Cerebellar nuclear complex (tissue), 1 donor: ENCODE measurements around the gene ADGRG1.

Experiments used
- DNase-seq, 2 experiments: peaks; one replicate each; lab custom pipeline; 2025; lab: John Stamatoyannopoulos, UW

ADGRG1 gene

DNA sequence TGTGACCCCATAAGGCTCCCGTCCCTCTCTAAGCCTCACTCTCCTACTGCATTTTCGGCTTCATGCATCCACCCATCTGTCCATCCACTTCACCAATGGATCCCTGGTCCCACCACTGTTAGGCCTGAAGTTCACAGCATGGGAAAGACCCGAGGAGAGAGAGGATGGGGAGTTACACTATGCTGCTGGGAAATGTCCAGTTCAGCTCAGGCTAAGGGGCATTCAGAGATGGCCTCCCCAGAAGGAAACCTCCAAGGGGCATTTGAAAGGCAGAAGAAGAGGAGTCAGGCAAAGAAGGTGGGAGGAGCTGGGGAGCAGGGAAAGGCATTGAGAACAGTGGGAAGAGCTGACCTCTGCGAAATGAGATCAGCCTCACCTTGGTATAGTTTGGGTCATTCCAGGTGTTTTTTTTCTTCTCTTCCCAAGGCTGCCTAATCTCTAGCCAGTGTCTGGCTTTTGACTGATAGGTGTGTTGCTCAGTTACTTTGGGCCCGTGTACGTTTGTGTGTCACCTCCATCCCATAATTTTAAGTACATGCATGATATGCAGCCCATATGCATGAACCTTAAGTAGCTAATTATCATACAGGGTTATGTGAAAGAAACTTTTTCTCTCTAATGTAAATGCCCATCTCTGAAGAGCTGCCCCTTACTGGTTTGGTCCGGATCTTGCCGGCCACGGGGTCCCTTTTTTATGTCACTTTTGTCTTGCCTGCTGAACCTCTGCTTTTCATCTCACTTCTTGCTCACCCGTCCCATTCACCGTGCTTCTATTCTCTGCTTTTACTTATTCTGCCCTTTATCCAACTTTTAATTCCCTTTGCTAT is 54.6 kb downstream of the ADGRG1 start:
- no peak for DNase-seq

DNA sequence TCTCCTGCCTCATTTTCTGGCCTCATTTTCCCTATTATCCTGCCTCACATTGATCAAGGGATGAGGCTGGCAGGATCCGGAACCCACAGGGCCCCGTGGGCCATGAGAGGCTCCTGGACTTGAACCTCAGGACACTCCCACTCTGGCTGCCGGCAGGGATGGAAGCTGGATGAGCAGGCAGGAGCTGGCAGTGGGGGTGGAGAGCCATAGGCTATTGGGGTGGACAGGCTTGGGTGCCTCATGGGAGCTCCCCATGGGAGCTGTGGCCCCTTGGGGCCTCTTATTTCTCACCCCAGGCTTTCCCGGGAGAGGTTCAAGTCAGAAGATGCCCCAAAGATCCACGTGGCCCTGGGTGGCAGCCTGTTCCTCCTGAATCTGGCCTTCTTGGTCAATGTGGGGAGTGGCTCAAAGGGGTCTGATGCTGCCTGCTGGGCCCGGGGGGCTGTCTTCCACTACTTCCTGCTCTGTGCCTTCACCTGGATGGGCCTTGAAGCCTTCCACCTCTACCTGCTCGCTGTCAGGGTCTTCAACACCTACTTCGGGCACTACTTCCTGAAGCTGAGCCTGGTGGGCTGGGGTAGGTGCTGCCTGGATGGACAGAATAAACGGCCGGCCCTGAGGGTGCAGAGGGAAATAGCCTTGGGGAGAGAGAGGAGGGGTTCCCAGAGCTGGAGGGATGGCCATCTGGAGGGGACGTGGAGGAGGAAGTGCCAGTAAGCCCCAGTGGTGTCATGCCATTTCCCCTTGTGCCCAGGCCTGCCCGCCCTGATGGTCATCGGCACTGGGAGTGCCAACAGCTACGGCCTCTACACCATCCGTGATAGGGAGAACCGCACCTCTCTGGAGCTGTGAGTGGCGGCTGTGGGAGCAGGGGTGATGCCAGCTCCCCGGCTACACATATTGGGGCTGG is 55.5 kb downstream of the ADGRG1 start:
- no peak for DNase-seq

DNA sequence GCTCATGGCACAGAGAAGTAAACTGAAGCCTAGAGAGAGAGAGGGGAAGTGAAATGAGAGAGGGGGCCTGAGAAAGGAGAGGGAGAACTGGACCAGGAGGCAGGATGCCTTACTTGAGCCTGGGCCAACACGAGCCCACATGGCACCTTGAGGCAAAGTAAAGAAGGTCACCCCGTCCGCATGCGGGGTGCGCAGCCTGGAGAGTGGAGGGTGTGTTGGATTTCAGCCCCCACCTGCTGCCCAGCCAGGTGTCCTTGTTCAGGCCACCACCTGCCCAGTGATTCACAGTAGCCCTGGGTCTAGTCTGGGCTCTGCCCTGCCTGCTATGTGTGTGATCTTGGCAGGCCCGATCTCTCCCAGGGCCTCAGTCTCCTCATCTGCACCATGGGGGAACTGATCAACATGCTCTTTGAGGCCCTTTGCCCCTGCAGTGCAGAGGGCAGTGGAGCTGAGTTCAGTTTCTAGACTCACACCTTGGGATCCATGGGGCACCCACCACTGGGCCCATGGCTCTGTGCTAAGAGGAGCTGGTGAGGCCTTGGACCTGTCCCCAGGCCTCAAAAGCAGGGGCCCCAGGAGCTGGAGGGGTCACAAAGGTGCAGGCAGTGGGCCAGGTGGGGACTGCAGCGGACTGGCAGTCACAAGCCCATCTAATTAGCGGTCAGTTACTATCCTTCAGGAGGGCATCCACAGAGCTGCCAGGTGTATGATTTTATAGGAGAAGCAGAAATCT is 56.4 kb downstream of the ADGRG1 start:
- no peak for DNase-seq

DNA sequence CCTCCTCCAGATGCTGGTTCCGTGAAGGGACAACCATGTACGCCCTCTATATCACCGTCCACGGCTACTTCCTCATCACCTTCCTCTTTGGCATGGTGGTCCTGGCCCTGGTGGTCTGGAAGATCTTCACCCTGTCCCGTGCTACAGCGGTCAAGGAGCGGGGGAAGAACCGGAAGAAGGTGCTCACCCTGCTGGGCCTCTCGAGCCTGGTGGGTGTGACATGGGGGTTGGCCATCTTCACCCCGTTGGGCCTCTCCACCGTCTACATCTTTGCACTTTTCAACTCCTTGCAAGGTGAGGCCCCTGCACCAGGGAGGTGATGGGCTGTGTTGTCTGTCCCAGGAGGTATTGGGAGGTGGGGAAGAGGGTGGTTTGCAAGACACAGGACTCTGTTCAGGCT is 57.2 kb downstream of the ADGRG1 start:
- no peak for DNase-seq

DNA sequence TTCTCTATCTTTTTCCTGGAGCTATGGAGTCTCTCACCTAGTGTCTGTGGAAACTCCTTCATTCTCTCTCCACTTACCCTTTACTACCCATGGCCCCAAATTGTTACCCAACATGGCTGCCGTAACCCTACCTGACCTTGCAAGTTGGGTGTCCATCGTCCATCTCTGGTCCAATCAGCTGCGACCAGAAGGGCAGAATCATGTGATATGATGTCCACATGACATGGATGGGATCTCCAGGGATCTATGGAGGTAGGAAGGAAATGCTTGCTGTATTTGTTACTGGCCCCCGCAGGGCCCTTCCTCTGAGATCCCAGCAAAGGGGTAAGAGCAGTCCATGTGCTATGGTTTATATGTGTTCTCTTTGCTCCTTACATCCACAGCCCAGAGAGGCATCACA is 58.1 kb downstream of the ADGRG1 start:
- DNase-seq: no peak

DNA sequence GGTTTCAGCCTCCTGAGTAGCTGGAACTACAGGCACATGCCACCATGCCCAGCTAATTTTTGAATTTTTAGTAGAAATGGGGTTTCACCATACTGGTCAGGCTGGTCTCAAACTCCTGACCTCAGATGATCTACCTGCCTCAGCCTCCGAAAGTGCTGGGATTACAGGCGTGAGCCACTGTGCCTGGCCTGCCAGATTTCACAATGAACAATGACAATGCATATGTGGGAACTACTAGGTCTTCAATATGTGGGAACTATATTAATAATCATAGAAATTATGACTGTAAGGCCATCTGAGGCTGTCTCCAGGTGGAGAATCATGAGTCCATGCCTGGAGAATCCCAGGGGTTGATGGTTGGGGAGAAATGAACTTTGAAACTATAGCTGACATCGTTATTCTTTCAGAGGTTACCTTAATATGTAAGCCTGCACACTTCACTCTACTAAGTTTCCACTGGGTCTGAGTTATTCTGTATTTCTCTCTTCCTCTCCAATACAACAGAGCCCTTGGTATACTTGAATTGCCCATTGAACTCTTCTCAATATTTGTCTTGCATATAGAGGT is 59.0 kb downstream of the ADGRG1 start:
- no peak for DNase-seq

DNA sequence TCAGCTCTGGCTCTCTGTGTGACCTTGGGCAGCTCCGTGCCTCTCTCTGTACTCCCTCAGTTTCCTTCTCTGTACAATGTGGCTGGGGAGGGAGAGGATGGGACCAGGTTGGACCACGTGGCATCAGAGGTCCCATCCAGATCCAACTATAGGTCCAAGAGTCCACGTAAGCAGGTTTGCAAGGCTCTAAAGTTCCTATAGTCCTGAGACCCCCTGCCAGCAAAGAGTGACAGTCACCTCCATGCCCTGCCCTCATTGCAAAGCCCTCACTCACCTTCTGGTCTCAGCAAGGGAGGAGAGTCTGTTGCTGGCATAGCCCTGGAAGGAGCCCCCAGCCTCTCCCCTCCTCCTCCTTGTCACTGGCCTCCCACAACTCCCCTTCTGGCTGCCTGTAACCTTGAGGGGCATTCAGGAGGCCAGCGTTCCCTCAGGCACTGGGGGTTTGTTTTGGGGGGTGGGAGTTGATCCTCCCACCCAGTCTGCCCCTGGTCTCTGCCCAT is 60.1 kb downstream of the ADGRG1 start:
- no peak for DNase-seq

DNA sequence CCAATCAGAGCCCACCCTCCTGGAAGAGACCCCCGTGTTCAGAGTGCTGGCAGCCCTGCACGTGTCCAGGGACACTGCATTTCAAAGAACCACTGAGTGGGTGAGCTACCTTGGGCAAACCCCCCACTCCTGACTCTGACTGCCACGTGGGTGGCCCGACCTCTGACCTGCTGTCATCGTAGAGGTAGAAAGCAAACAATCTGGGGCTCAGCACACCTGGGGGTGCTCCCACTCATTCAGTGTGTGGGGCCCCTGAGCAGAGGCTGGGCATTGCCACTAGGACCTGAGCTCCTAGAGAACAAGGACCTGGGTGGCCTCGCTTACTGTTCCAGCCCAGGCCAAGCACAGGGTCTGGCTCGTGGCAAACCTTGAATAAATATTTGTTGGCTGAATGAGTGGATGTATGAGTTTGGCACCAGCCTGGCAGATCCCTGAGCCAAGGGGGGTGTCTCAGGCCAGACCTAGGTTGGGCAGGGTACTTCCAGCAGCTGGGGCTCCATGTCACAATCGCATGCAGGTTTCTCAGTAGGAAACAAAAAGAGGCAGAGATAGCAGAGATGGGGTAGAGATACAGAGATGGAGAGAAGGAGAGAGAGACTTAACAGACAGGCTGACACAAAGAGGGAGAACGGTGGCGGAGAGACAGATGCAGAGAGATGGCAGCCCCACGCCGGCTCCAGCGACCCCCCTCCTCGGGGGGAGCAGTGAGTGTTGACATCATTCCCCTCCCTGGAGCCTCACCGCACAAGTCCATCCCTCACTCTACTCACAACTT is 60.7 kb downstream of the ADGRG1 start:
- no peak for DNase-seq

DNA sequence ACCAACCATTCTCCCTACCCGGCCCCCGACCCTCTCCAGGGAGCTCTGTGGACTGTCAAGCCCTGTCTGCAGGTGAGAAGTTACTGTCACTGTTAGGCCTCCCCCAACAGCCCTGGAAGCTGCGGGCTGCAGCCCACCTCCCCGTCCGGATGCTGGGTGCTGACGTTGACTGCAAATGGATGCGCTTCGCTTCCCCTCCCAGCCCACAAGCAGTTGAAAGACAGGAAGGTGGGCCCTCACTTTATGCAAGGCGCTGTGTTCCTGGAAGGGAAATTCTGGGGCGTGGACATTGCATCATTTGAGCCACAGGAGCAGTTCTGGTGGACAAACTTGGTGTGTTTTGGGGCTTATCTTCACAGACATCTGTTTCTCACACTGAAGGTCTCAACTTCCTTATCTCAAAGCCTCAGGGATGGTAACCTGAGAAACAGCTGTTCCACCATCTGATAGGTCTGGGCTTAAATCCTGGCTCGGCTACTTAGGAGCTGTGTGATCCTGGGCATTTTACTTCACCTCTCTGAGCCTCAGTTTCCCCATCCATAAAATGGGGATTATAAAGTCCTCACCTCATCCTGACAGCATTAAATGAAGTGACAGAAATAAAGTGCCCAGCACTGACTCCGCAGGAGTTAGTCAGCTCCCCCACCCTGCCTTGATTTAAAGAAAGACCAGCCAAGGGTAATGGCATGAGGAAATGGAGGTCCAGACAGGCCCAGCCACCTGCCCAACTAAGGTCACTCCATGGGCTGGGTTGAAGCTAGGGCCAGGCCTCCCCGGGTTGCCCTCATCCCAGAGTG is 61.5 kb downstream of the ADGRG1 start:
- DNase-seq: no peak

DNA sequence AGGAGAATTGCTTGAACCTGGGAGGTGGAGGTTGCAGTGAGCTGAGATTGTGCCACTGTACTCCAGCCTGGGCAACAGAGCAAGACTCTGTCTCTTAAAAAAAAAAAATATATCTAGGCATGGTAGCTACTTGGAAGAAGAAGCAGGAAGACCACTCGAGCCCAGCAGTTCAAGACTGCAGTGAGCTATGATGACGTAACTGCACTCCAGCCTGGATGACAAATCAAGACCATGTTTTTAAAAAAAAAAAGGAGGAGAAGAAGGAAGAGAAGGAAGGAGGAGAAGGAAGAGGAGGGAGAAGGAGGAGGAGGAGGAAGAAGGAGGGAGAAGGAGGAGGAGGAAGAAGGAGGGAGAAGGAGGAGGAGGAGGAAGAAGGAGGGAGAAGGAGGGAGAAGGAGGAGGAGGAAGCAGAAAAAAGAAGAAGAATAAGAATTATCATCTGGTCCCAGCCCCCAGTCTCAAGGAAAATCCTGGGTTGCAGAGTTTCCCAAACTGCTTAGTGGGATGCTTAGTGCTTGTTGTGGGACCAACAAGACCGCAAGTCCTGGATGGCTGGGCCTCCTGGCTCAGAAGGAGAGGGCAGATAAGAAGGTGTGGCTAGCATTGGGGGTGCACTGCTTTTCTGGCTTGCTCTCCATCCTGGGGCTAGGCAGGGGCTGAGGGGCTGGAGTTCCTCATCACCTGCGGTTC is 62.5 kb downstream of the ADGRG1 start:
- no peak for DNase-seq

DNA sequence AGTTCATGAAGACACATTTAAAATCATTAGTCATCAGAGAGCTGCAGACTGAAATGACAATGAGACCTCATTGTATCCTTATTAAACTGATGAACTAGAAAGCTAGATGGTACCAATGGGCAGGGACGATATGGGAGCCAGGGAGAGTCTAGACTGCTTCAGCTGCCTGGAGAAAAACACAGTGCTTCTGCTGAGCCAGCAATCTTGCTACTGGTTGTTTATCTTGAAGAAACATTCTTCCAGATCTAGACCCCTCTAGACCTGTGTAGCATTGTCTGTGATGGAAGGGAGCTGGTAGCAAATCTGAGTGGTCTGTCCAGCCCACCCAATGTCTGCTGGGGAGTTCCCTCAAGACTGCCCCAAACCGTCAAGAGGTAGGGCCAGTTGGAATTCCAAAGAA is 64.2 kb downstream of the ADGRG1 start:
- DNase-seq: no peak

DNA sequence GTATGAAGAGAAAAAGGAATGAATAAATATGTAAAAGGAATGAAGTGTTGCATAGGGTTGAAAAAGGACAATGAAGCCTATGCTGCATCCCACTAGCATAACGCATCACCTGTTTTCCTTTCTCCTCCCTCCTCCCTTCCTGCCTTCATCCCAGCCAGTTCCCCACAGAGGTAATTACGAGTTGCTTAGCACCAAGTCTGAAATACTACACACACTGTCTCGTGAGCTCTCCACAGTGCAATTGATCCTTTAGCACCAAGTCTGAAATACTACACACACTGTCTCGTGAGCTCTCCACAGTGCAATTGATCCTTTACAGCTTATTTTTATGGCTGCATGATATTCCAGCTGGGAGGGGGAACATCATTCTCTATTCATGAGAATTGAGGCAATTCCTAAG is 65.1 kb downstream of the ADGRG1 start:
- DNase-seq: no peak

DNA sequence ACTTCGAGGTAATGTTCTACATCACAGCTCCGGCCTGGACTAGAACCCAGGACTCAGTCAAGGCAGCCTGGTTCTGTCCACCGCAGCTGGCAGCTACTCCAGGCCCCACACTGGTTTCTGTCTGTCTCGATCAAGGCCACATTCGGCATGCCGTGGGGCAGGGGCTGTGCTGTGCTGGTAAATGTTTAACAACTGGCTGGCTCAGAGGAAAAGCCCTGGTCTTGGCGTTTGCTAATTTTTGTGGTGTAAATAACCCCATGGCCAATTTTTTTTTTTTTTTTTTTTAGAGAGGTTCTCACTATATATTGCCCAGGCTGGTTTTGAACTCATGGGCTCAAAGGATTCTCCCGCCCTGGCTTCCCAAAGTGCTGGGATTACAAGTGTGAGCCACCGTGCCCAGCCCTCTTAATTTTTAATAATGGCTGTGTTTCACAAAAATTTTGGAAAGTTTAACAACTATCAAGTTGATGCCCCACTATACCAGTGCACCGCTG is 65.8 kb downstream of the ADGRG1 start:
- no peak for DNase-seq

DNA sequence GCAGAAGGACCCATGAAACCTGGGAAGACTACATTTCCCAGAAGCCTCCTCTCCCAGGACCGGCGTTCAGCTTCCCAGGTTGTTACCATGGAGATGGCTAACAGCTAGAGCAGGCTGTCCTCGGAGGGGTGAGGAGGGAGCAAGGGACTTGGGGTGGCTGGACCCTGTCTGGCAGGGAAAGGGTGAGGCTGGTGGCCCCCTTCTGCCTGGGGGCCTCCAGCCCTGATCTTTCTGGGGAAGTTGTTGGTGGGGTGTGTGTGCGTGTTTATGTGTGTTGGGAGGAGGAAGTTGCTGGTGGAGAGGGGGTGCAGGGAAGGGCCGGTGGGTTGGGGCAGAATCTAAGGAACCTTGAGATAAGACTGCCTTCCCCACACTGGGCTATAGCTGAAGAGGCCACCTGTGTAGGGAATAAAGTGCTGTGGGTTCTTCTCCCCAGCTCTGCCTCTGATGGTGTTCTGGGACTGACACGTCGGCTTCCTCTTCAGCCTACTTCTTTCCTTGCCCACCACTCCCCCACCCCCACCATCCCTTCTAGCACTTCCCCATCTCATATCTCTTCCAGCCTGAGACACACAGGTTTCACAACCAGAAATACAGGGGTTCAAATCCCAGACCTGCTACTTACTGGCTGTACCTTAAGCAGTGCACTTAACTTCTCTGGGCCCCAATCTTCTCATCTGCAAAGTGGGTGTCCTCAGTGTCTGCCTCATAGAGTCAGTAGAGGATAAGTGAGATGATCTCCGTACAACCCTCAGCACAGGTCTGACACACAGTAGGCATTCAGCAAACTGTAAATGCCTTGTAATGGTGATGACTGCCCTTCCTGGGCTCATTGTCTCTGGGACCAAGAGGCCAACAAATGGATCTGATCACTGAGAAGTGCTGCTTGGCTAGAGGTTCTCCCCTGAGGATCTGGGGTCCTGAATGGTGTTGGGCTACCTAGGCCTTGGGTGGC is 66.6 kb downstream of the ADGRG1 start, which contains the start of gene DRC7:
TSS of gene DRC7 (plus strand) at position 82 of the 955 bp plus-strand sequence. CDS start 3,144 bp downstream, outside the sequence.
- DNase-seq: no peak

DNA sequence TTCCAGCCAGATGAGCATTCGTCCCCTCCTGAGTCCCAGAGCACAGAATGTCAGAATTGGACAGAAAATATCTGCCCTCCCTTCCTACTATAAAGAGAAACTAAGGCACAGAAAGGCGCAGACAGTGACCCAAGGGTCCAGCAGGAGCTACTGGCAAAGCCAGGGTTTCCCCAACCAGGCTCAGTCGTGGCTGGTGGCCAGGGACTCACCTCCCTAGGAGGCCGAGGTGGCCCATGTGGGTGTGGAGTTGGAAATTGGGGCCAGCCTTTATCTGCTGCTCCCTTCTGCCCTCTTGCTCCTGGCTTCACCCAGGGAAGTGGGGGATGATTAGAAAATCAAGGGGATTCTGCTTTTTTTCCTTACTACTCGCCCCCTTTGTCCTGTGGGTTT is 67.2 kb downstream of the ADGRG1 start:
- no peak for DNase-seq

DNA sequence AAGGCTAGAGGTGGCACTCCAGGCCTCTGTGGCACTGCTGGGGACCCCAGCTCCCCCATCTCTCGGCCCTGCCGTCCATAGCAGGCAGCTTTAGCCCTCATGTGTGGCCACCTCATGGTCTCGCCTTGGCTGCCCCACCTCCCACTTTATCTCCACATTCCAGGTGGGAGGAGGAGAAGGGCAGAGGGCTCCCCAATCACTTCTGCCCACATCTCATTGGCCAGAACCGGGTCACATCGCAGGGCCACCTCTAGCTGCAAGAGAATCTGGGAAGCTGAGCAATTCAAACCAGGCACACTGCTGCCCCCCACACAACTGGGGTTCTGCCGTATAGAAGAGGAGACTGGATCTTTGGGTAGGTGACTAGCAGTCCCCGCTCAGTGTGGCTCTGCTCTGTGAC is 67.8 kb downstream of the ADGRG1 start:
- DNase-seq: no peak

DNA sequence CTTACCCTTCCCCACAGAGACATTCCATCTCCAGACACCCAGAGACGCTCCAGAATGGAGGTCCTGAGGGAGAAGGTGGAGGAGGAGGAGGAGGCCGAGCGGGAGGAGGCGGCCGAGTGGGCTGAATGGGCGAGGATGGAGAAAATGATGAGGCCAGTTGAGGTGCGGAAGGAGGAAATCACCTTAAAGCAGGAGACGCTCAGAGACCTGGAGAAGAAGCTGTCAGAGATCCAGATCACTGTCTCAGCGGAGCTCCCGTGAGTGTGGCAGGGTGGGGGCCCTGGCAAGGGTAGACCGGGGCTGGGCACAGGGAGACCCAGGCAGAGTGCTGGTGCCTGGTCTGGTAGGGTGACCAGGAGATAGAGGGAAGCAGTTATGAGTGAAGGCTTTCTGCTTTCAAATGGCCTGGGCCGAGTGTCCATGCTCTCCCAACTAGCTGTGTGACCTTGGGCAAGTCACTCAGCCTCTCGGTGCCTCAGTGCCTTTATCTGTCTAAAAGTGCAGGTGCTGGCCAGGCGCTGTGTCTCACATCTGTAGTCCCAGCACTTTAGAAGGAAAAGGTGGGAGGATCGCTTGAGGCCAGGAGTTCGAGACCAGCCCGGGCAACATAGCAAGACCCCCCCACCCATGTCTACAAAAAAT is 69.6 kb downstream of the ADGRG1 start:
- no peak for DNase-seq
